WTC11 (cell line): Measurements from ENCODE around the gene C6orf132. TPM values are rescaled to one million over a fixed set of nuclear protein-coding genes. Genes with fewer than 3 reads are reported as not detected.

Experiments used
- ATAC-seq: fragments of 200-7000 bp; cut with Tn5 transposase; 2 replicates; pipeline ENCODE4 v1.10.0; 2021; ENCODE audit warnings: mild to moderate bottlenecking, moderate library complexity
- CTCF ChIA-PET: fragments of 300-600 bp; sonication (Branson Sonifier 250); formaldehyde crosslinking; loops from one replicate; lab custom pipeline; 2021; ENCODE audit warnings: antibody characterized with exemption; lab: Charles Lee
- POLR2A ChIA-PET: fragments of 350-600 bp; sonication (Branson Sonifier 250); formaldehyde crosslinking; loops from one replicate; lab custom pipeline; 2021; ENCODE audit warnings: antibody characterized with exemption; lab: Charles Lee
- DNase-seq: peaks from one replicate; pipeline ENCODE4 v3.0.0; 2021; ENCODE audit warnings: low spot score
- H3K27ac Mint-ChIP-seq: 2 replicates; pipeline ENCODE4 v1.8.0; 2021; ENCODE audit warnings: mixed read lengths
- H3K27me3 Mint-ChIP-seq: 2 replicates; pipeline ENCODE4 v1.8.0; 2021; ENCODE audit warnings: low read depth, mild to moderate bottlenecking, moderate library complexity, mixed read lengths
- H3K36me3 Mint-ChIP-seq: 2 replicates; pipeline ENCODE4 v1.8.0; 2021; ENCODE audit warnings: mixed read lengths
- H3K4me1 Mint-ChIP-seq: 2 replicates; pipeline ENCODE4 v1.8.0; 2022; ENCODE audit warnings: mixed read lengths
- H3K4me3 Mint-ChIP-seq: 2 replicates; pipeline ENCODE4 v1.8.0; 2021; ENCODE audit warnings: mild to moderate bottlenecking, moderate library complexity, mixed read lengths
- H3K9me3 Mint-ChIP-seq: 2 replicates; pipeline ENCODE4 v1.8.0; 2021; ENCODE audit warnings: mixed read lengths
- CREM ChIP-seq: sonication (generic); formaldehyde crosslinking; IDR thresholded peaks from 2 replicates; pipeline ENCODE4 v1.8.1; 2022; ENCODE audit warnings: mild to moderate bottlenecking, missing genetic modification reagents, moderate library complexity
- ESRRA ChIP-seq: sonication (generic); formaldehyde crosslinking; IDR thresholded peaks from 2 replicates; pipeline ENCODE4 v1.8.1; 2022; ENCODE audit warnings: mild to moderate bottlenecking, missing genetic modification reagents, borderline replicate concordance
- ETV6 ChIP-seq: sonication (generic); formaldehyde crosslinking; IDR thresholded peaks from 2 replicates; pipeline ENCODE4 v1.8.1; 2022; ENCODE audit warnings: mild to moderate bottlenecking, missing genetic modification reagents
- GABPB1 ChIP-seq: sonication (generic); formaldehyde crosslinking; IDR thresholded peaks from 2 replicates; pipeline ENCODE4 v1.8.1; 2023; ENCODE audit warnings: mild to moderate bottlenecking, missing genetic modification reagents
- KAT7 ChIP-seq: sonication (generic); formaldehyde crosslinking; IDR thresholded peaks from 2 replicates; pipeline ENCODE4 v1.8.1; 2023; ENCODE audit warnings: missing genetic modification reagents, mild to moderate bottlenecking, borderline replicate concordance
- MYBL2 ChIP-seq: sonication (generic); formaldehyde crosslinking; IDR thresholded peaks from 2 replicates; pipeline ENCODE4 v1.8.1; 2023; ENCODE audit warnings: mild to moderate bottlenecking, moderate library complexity, missing genetic modification reagents
- NFATC4 ChIP-seq: fragments of 250-450 bp; sonication (Bioruptor Pico); IDR thresholded peaks from 2 replicates; pipeline ENCODE4 v1.9.0; 2021; ENCODE audit warnings: mild to moderate bottlenecking
- NFE2L1 ChIP-seq: sonication (generic); formaldehyde crosslinking; IDR thresholded peaks from 2 replicates; pipeline ENCODE4 v1.8.1; 2023; ENCODE audit warnings: missing genetic modification reagents
- TEAD1 ChIP-seq: sonication (generic); formaldehyde crosslinking; IDR thresholded peaks from 2 replicates; pipeline ENCODE4 v1.8.0; 2022; ENCODE audit warnings: mild to moderate bottlenecking, missing genetic modification reagents
- ZNF263 ChIP-seq: sonication (generic); formaldehyde crosslinking; IDR thresholded peaks from 2 replicates; pipeline ENCODE4 v1.8.1; 2022; ENCODE audit warnings: low read depth, mild to moderate bottlenecking, moderate library complexity, missing genetic modification reagents
- ZNF671 ChIP-seq: fragments of 250-450 bp; sonication (Bioruptor Pico); IDR thresholded peaks from 2 replicates; pipeline ENCODE4 v1.8.0; 2021; ENCODE audit warnings: mild to moderate bottlenecking
- total RNA-seq: library from RNA; stranded (reverse); gene quantifications from 3 replicates; pipeline ENCODE4 v1.2.3, GENCODE V29; 2021
- TF ChIP-seq, protein P1 (sequence below): sonication (generic); formaldehyde crosslinking; IDR thresholded peaks from 2 replicates; pipeline ENCODE4 v1.8.1; 2022; ENCODE audit warnings: missing genetic modification reagents, borderline replicate concordance
- TF ChIP-seq, protein P2 (sequence below): sonication (generic); formaldehyde crosslinking; IDR thresholded peaks from 2 replicates; pipeline ENCODE4 v1.8.0; 2022; ENCODE audit warnings: missing genetic modification reagents
- TF ChIP-seq, protein P3 (sequence below): sonication (generic); formaldehyde crosslinking; IDR thresholded peaks from 2 replicates; pipeline ENCODE4 v1.8.1; 2023; ENCODE audit warnings: mild to moderate bottlenecking, missing genetic modification reagents, moderate library complexity
- TF ChIP-seq, protein P4 (sequence below): sonication (generic); formaldehyde crosslinking; IDR thresholded peaks from 2 replicates; pipeline ENCODE4 v1.8.0; 2022; ENCODE audit warnings: mild to moderate bottlenecking, missing genetic modification reagents
- TF ChIP-seq, protein P5 (sequence below): sonication (generic); formaldehyde crosslinking; IDR thresholded peaks from 2 replicates; pipeline ENCODE4 v1.8.0; 2022; ENCODE audit warnings: mild to moderate bottlenecking, missing genetic modification reagents

Gene C6orf132
- total RNA-seq, 1 experiment from 2014 or later, result 52.6 TPM

DNA sequence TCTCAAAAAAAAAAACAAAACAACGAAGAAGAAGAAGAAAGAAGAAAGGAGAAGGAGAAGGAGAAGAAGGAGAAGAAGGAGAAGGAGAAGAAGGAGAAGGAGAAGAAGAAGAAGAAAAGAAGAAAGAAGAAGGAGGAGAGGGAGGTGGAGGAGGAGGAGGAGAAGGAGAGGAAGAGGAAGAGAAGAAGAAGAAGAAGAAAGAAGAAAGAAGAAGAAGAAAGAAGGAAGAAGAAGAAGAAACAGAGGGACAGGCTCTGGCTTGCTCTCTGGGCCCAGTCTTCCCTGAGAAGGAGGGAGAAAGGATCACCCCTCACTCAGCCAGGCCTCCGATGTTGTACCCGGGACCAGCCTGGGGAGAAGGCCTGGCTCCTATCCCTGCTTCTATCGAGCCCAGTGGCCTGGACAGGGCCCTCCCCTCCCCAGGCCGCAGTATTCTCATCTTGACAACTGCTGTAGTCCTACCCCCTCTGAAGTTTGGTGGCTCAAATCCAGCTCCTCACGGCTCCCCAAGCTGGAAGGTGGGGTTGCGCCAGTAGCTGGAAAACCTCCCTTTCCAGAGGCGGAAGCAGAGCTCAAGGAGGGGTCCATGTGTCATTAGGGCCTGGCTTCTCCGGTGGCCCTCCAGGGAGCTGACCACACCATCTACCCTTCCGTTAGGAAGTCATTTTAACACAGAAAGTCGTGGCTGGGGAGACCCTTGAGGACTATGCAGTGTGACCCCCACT lies 18.9 kb downstream of the C6orf132 start:
- CTCF ChIA-PET, result interaction anchor here (1.0 to 1.6 kb wide), 5 partner anchors 13 to 338 kb away, joined by 3 to 8 read pairs (median 4); no protein-coding TSS in a partner anchor
- Mint-ChIP-seq H3K9me3 (no peaks in the 10 kb centered on the region), H3K36me3 (peaks cover 44% of the 10 kb centered on the region), H3K27ac (no peak overlapping the region), H3K4me1 (no peaks in the 10 kb centered on the region), H3K27me3 (no peaks in the 10 kb centered on the region), H3K4me3 (no peak overlapping the region)
- no peak for TF ChIP-seq ZNF671 (CRISPR knock-in tag)
- TF ChIP-seq, protein P1, sequence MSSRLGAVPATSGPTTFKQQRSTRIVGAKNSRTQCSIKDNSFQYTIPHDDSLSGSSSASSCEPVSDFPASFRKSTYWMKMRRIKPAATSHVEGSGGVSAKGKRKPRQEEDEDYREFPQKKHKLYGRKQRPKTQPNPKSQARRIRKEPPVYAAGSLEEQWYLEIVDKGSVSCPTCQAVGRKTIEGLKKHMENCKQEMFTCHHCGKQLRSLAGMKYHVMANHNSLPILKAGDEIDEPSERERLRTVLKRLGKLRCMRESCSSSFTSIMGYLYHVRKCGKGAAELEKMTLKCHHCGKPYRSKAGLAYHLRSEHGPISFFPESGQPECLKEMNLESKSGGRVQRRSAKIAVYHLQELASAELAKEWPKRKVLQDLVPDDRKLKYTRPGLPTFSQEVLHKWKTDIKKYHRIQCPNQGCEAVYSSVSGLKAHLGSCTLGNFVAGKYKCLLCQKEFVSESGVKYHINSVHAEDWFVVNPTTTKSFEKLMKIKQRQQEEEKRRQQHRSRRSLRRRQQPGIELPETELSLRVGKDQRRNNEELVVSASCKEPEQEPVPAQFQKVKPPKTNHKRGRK (CRISPR knock-in tag), result 0 out of 2 replicates have a peak, but pooled peaks have one; percentile 67
- POLR2A ChIA-PET, result interaction anchor here (0.6 kb wide), 1 partner anchor 184 kb away, joined by 3 read pairs; no protein-coding TSS in a partner anchor
- DNase-seq, result no peak
- ATAC-seq, result no peak

DNA sequence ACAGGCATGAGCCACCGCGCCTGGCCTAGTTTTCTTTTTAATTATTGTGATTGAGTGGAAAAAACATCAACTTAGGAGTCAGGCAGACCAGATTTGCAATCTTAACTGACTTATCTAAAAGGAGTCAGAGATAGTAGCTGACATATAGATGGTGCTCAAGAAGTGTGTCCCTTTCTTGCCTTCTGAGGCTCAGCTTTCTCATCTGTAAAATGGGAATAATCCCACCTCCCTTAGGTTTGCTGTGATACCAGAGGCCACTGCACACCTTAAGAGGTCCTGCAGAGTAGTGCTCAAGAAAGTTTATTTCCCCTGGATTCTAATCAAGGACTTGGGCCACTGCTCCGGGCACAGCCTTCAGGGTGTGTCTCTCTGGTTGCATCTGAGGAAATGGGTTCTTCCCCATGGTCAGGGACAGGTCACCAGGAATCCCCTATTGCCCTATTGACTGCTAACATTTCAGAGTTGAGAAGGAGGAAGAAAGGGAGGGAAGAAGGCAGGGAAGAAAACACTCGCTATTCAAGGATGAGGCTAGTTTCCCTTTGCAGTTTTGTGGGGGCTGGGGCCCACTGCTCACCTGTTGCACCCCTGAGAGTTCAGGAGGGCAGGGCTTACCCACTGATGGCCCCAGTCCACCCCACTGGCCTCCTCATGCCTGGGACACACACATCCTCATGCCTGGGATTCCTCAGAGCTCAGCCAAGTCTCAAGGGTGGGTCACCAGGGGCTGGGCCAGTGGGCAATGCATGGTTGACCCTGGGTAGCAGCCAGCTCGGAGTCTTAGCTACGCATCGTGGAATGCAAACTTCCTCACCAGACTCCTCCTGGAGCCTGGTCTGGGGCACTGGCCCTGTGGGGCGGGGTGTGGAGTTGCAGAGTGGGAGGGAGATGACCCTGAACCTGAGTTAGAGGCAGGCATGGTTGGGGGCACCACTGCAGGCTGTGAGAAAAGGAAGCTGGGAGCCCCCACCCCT lies 21.2 kb downstream of the C6orf132 start:
- no peak overlapping the region for H3K27ac Mint-ChIP-seq

DNA sequence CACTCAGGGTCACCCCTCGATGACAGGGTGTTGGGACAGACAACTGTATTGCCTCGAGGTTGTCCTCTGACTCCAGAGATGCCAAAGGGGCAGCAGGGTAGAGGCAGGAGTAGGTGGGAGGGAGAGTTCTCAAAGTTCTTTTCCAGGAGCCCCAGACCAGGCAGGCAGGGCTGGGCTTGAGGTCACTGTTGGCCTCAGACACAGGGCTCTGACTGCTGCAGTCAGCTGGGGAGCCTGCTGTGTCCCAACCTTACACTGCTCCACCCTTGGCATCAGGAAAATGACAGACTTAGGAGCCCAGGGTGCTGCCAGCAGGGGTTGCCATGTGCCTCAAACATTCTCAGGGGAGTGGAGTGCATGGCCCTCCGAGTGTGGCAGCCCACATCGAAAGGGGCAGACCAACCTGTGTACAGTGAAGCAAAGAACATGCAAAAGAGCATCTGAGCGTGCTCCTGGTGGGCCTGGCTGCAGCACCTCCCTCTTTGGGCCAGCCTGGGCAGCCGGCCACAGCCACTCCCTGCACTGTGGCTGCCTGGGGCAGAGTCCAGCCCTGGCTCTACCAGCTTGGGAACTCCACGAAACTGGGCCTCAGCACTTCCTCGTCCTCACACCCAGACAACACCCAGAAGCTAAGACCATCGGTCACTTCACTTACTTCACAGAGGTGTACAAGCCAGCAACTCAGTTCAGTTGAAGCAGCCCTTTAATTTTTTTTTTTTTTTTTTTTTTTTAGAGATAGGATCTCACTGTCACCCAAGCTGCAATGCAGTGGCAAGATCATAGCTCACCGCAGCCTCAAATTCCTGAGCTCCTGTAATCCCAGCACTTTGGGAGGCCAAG lies 24.0 kb downstream of the C6orf132 start:
- H3K27me3 Mint-ChIP-seq, result no peaks in the 10 kb centered on the region
- 0 out of 2 replicates have a peak overlapping the region, but pooled peaks have one; percentile 70 for H3K27ac Mint-ChIP-seq
- H3K9me3 Mint-ChIP-seq, result no peaks in the 10 kb centered on the region
- ATAC-seq (no peak), DNase-seq (no peak)
- no peak overlapping the region for H3K4me3 Mint-ChIP-seq
- TF ChIP-seq GABPB1 (0 out of 2 replicates have a peak, but pooled peaks have one; percentile 33), NFATC4 (CRISPR knock-in tag) (no peak), ZNF263 (CRISPR knock-in tag) (no peak)
- TF ChIP-seq, protein P2, sequence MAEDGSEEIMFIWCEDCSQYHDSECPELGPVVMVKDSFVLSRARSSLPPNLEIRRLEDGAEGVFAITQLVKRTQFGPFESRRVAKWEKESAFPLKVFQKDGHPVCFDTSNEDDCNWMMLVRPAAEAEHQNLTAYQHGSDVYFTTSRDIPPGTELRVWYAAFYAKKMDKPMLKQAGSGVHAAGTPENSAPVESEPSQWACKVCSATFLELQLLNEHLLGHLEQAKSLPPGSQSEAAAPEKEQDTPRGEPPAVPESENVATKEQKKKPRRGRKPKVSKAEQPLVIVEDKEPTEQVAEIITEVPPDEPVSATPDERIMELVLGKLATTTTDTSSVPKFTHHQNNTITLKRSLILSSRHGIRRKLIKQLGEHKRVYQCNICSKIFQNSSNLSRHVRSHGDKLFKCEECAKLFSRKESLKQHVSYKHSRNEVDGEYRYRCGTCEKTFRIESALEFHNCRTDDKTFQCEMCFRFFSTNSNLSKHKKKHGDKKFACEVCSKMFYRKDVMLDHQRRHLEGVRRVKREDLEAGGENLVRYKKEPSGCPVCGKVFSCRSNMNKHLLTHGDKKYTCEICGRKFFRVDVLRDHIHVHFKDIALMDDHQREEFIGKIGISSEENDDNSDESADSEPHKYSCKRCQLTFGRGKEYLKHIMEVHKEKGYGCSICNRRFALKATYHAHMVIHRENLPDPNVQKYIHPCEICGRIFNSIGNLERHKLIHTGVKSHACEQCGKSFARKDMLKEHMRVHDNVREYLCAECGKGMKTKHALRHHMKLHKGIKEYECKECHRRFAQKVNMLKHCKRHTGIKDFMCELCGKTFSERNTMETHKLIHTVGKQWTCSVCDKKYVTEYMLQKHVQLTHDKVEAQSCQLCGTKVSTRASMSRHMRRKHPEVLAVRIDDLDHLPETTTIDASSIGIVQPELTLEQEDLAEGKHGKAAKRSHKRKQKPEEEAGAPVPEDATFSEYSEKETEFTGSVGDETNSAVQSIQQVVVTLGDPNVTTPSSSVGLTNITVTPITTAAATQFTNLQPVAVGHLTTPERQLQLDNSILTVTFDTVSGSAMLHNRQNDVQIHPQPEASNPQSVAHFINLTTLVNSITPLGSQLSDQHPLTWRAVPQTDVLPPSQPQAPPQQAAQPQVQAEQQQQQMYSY (CRISPR knock-in tag), result no peak
- TF ChIP-seq, protein P3, sequence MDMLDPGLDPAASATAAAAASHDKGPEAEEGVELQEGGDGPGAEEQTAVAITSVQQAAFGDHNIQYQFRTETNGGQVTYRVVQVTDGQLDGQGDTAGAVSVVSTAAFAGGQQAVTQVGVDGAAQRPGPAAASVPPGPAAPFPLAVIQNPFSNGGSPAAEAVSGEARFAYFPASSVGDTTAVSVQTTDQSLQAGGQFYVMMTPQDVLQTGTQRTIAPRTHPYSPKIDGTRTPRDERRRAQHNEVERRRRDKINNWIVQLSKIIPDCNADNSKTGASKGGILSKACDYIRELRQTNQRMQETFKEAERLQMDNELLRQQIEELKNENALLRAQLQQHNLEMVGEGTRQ (CRISPR knock-in tag), result no peak
- CTCF ChIA-PET, result interaction anchor here (0.6 to 2.0 kb wide), 8 partner anchors 10 to 853 kb away, joined by 3 to 10 read pairs (median 4); no protein-coding TSS in a partner anchor
- POLR2A ChIA-PET, result interaction anchor here (0.6 kb wide), 1 partner anchor 51 kb away, joined by 4 read pairs; no protein-coding TSS in a partner anchor
- H3K4me1 Mint-ChIP-seq, result no peaks in the 10 kb centered on the region
- peaks cover 28% of the 10 kb centered on the region for H3K36me3 Mint-ChIP-seq

More for the DNA sequence above, 21.2 kb downstream of the C6orf132 start:
- DNase-seq (no peak), ATAC-seq (no peak)
- Mint-ChIP-seq H3K4me1 (no peaks in the 10 kb centered on the region), H3K27me3 (no peaks in the 10 kb centered on the region), H3K36me3 (peaks cover 40% of the 10 kb centered on the region), H3K9me3 (no peaks in the 10 kb centered on the region), H3K4me3 (no peak overlapping the region)
- ChIA-PET POLR2A (interaction anchor here (0.7 kb wide), 1 partner anchor 24 kb away, joined by 3 read pairs; no protein-coding TSS in a partner anchor), CTCF (interaction anchor here (0.8 to 1.1 kb wide), 4 partner anchors 14 to 44 kb away, joined by 3 to 6 read pairs (median 4); no protein-coding TSS in a partner anchor)
- TF ChIP-seq ESRRA, result no peak
- TF ChIP-seq, protein P4, sequence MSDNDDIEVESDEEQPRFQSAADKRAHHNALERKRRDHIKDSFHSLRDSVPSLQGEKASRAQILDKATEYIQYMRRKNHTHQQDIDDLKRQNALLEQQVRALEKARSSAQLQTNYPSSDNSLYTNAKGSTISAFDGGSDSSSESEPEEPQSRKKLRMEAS, result no peak
- TF ChIP-seq KAT7 (CRISPR knock-in tag), result no peak
- no peak for TF ChIP-seq ZNF263 (CRISPR knock-in tag)
- TF ChIP-seq TEAD1 (CRISPR knock-in tag), result no peak
- TF ChIP-seq NFE2L1 (CRISPR knock-in tag), result no peak
- TF ChIP-seq, protein P5, sequence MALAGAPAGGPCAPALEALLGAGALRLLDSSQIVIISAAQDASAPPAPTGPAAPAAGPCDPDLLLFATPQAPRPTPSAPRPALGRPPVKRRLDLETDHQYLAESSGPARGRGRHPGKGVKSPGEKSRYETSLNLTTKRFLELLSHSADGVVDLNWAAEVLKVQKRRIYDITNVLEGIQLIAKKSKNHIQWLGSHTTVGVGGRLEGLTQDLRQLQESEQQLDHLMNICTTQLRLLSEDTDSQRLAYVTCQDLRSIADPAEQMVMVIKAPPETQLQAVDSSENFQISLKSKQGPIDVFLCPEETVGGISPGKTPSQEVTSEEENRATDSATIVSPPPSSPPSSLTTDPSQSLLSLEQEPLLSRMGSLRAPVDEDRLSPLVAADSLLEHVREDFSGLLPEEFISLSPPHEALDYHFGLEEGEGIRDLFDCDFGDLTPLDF (CRISPR knock-in tag), result no peak
- no peak for TF ChIP-seq ETV6
- no peak for TF ChIP-seq MYBL2 (CRISPR knock-in tag)
- TF ChIP-seq CREM (CRISPR knock-in tag), result no peak
